ENCODE measurements around the gene TEDDM1.

DNA sequence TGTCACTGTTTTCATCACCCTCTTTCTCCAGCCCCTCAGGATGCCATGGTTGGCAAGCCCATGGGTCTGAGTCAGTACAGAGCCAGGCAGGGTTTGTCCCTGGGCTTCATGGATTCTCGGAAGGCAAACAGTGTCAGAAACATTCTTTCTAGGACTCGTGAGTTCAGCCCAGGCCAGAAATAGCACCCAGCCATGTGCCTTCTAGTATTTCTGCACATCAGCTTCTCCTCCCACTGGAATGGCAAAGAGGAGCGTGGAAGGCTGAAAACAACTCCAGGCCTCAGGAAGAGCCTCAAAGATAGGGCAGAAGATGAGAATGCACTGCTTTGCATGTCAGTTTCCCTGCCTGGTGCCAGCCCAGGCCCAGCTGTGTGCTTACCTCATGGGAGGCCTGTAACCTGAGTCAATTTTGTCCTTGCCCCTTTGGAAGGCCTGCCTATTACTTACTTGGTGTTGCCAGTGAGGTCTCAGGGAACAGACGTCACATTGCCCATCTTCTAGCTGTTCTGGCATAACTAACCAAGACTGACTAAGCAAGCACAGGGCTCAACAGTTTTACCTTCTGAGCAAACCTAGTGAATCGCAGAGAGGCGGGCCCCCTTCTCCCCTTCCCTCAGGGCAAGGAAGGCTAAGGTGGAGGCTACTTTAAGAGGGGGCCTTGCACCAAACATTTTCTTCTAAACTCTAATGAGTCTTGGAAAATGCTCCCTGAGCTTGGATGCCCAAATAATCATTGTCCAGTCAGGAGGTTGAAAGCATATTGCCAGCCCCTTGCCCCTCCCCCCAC, 51.3 kb downstream of the TEDDM1 start:
- TF ChIP-seq POLR2AphosphoS5 (IDR thresholded peaks at IDR 0.05; ENCODE audit: low read depth, low read length) (no peak), TCF12 (IDR thresholded peaks at IDR 0.05) (no peak), TAF1 (IDR thresholded peaks at IDR 0.05; ENCODE audit: borderline replicate concordance, low read depth, low read length) (no peak), CHD2 (IDR thresholded peaks at IDR 0.05; ENCODE audit: low read length, partially characterized antibody) (no peak), RFX5 (IDR thresholded peaks at IDR 0.05; ENCODE audit: low read length) (no peak), GABPA (IDR thresholded peaks at IDR 0.05; ENCODE audit: low read depth) (no peak)
- TF ChIP-seq, protein P1, sequence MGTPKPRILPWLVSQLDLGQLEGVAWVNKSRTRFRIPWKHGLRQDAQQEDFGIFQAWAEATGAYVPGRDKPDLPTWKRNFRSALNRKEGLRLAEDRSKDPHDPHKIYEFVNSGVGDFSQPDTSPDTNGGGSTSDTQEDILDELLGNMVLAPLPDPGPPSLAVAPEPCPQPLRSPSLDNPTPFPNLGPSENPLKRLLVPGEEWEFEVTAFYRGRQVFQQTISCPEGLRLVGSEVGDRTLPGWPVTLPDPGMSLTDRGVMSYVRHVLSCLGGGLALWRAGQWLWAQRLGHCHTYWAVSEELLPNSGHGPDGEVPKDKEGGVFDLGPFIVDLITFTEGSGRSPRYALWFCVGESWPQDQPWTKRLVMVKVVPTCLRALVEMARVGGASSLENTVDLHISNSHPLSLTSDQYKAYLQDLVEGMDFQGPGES (IDR thresholded peaks at IDR 0.05; ENCODE audit: low read depth, low read length) = no peak
- TF ChIP-seq, protein P2, sequence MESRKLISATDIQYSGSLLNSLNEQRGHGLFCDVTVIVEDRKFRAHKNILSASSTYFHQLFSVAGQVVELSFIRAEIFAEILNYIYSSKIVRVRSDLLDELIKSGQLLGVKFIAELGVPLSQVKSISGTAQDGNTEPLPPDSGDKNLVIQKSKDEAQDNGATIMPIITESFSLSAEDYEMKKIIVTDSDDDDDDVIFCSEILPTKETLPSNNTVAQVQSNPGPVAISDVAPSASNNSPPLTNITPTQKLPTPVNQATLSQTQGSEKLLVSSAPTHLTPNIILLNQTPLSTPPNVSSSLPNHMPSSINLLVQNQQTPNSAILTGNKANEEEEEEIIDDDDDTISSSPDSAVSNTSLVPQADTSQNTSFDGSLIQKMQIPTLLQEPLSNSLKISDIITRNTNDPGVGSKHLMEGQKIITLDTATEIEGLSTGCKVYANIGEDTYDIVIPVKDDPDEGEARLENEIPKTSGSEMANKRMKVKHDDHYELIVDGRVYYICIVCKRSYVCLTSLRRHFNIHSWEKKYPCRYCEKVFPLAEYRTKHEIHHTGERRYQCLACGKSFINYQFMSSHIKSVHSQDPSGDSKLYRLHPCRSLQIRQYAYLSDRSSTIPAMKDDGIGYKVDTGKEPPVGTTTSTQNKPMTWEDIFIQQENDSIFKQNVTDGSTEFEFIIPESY (IDR thresholded peaks at IDR 0.05; ENCODE audit: borderline replicate concordance, low read depth) = no peak
- TF ChIP-seq, protein P3, sequence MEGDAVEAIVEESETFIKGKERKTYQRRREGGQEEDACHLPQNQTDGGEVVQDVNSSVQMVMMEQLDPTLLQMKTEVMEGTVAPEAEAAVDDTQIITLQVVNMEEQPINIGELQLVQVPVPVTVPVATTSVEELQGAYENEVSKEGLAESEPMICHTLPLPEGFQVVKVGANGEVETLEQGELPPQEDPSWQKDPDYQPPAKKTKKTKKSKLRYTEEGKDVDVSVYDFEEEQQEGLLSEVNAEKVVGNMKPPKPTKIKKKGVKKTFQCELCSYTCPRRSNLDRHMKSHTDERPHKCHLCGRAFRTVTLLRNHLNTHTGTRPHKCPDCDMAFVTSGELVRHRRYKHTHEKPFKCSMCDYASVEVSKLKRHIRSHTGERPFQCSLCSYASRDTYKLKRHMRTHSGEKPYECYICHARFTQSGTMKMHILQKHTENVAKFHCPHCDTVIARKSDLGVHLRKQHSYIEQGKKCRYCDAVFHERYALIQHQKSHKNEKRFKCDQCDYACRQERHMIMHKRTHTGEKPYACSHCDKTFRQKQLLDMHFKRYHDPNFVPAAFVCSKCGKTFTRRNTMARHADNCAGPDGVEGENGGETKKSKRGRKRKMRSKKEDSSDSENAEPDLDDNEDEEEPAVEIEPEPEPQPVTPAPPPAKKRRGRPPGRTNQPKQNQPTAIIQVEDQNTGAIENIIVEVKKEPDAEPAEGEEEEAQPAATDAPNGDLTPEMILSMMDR (IDR thresholded peaks at IDR 0.05) = no peak
